ENCODE measurements around the gene ABCA4. TPM values are rescaled to one million over a fixed set of nuclear protein-coding genes. Genes with fewer than 3 reads are reported as not detected.

ABCA4 gene
- total and polyA plus RNA-seq, 8 donors, result 0.83 to 2.7 (median 1.6) TPM

GRCh38 chr1:94026619-94027380 lies 94.1 kb downstream of the ABCA4 start:
- TF ChIP-seq, protein P1, sequence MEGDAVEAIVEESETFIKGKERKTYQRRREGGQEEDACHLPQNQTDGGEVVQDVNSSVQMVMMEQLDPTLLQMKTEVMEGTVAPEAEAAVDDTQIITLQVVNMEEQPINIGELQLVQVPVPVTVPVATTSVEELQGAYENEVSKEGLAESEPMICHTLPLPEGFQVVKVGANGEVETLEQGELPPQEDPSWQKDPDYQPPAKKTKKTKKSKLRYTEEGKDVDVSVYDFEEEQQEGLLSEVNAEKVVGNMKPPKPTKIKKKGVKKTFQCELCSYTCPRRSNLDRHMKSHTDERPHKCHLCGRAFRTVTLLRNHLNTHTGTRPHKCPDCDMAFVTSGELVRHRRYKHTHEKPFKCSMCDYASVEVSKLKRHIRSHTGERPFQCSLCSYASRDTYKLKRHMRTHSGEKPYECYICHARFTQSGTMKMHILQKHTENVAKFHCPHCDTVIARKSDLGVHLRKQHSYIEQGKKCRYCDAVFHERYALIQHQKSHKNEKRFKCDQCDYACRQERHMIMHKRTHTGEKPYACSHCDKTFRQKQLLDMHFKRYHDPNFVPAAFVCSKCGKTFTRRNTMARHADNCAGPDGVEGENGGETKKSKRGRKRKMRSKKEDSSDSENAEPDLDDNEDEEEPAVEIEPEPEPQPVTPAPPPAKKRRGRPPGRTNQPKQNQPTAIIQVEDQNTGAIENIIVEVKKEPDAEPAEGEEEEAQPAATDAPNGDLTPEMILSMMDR (IDR thresholded peaks at IDR 0.05), result no peak
- DNase-seq (no peak), ATAC-seq (no peak)
- no peak overlapping the region for H3K4me3 ChIP-seq
- peaks cover 8 to 12% of the 10 kb centered on the region in 2 donors for H3K4me1 ChIP-seq
- intact Hi-C loops (cut with DNase I), result no loop called here
- H3K9me3 ChIP-seq, result no peaks in the 10 kb centered on the region
- H3K27me3 ChIP-seq, result no peaks in the 10 kb centered on the region
- no peak overlapping the region for H3K27ac ChIP-seq
- no peaks in the 10 kb centered on the region for H3K36me3 ChIP-seq

- DNase-seq, result peak in 1 of 4 donors; percentile 70
- peak; percentile 56 for ATAC-seq
Measured at GRCh38 chr1:94025383-94026340, 95.3 kb downstream of the ABCA4 start.

DNA sequence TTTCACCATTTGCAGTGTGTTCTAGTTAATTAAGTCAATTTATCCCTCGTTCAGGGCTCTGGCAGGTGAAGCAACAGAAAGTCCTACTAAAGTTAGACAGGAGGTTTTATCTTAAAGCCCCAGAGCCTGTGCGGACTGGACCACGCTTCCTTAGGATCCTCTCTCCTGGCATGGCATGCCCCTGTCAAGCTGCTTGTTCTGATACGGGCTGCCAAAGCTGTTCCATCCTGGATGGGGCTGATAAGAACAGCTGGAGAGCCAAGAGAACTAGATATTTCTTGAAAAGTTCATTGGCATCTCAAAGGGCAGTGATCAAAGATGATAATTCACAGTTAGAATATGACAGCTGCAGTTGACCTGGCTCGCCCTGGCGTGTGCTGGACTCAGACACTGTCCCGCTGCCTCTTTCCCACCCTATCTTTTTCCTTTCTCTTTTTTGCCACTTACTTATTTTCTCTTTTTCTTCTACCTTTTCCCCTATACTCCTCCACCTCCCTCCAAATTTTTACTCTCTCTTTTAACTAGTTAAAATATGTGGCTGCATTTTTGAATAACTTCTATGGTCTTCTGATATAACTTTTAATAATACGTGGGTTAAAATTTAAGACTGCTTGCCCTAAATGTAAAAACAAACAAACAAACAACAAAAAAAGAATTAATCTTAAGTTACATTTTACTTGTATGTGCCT lies 96.7 kb downstream of the ABCA4 start:
- TF ChIP-seq, protein P1 (IDR thresholded peaks at IDR 0.05), result no peak
- Histone ChIP-seq H3K27me3 (no peaks in the 10 kb centered on the region), H3K4me1 (peaks cover 12 to 14% of the 10 kb centered on the region in 2 donors), H3K9me3 (no peaks in the 10 kb centered on the region), H3K36me3 (no peaks in the 10 kb centered on the region), H3K4me3 (no peak overlapping the region), H3K27ac (no peak overlapping the region)
- intact Hi-C loops (cut with DNase I), result no loop called here
- DNase-seq (no peak), ATAC-seq (no peak)

More at GRCh38 chr1:94025383-94026340, 95.3 kb downstream of the ABCA4 start:
- no peaks in the 10 kb centered on the region for H3K9me3 ChIP-seq
- no peak overlapping the region for H3K4me3 ChIP-seq
- peaks cover 9 to 12% of the 10 kb centered on the region in 2 donors for H3K4me1 ChIP-seq
- TF ChIP-seq, protein P1 (IDR thresholded peaks at IDR 0.05), result peak; percentile 60 to 73
- H3K27ac ChIP-seq, result no peak overlapping the region
- no peaks in the 10 kb centered on the region for H3K36me3 ChIP-seq
- no peaks in the 10 kb centered on the region for H3K27me3 ChIP-seq
- intact Hi-C loops (cut with DNase I), result no loop called here

DNA sequence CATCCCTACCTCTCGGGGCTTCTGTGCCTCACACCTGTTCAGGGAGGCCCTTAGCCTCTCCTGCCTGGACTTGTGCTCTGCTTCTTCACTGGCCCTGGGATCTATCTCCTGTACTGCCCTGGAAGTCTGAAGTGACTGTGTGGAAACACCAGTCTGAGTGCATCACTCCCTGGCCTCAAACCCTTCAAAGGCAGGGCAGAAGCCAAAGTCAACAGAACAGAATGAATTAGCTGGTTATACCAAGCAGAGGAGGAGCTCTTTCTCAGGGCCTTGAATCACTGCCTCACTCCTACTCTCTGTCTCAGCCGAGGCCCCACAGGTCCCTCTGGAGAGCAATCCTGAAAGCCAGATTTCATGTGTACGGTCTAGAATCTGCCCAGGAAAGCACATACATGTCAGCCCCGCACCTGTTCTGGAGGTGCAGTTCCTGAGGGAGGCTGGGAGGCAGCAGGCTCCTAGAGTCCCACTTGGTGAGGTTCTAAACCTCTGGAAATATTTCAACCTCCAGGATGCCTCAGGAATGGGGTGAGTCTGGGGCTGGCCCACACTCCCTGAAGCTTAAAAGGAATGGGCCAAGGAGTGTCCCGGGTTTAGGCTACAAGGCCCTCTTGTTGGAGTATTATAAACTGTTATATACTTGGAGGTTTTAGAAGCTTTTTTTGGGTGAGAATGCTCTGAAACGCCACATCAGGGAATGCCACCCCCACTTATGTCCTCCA lies 98.3 kb downstream of the ABCA4 start:
- Histone ChIP-seq H3K27ac (peak overlapping the region; percentile 49 to 67), H3K4me3 (no peak overlapping the region), H3K27me3 (no peaks in the 10 kb centered on the region), H3K9me3 (no peaks in the 10 kb centered on the region), H3K36me3 (no peaks in the 10 kb centered on the region), H3K4me1 (peaks cover 12 to 14% of the 10 kb centered on the region in 2 donors)
- intact Hi-C loops (cut with DNase I), result no loop called here
- peak; percentile 75 for ATAC-seq
- DNase-seq, result peak in 2 of 4 donors; percentile 42 to 67
- TF ChIP-seq, protein P1 (IDR thresholded peaks at IDR 0.05), result no peak

Measured in left lung (tissue), 10 donors.